NCI-H146 (cell line): ENCODE measurements around the gene MARCHF9.

ENCODE experiments used
- DNase-seq: peaks from one replicate; lab custom pipeline; 2025; lab: John Stamatoyannopoulos, UW

The MARCHF9 gene

DNA sequence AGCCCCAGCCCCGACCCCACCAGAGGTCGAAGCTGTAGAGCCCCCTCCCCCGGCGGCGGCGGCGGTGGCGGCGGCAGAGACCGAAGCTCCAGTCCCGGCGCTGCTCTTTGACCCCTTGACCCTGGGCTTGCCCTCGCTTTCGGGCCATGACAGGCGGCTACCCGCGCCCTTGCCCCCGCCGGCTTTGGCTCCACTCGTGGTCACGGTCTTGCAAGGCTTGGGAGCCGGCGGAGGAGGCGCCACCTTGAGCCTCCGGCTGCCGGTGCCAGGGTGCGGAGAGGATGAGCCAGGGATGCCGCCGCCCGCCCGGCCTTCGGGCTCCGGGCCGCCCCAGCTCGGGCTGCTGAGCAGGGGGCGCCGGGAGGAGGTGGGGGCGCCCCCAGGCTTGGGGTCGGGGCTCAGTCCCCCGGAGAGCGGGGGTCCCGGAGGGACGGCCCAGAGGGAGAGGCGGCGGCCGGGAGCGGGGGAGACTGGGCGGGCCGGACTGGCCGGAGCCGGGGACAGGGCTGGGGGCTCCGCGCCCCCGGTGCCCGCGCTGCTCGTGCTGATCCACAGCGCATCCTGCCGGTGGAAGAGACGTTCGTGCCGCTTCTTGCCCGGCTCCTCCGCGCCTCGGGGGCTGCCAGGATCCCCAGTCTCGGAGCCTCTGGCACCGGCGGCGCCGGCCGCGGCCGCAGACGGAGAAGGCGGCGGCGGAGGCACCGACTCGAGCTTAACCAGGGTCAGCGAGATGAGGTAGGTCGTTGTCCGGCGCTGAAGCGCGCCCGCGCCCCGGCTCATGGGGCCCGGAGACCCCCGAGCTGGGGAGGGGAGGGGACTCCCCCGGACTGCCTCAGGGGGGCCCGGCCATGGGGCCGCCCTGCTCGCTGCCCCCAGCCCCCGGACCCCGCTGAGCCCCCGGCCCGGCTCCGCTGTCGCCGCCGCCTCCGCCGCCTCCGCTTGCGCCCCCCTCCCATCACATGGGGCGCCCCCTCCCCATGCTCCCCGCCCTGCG is 17.1 kb upstream of the MARCHF9 start:
- DNase-seq, result peak; percentile 31

DNA sequence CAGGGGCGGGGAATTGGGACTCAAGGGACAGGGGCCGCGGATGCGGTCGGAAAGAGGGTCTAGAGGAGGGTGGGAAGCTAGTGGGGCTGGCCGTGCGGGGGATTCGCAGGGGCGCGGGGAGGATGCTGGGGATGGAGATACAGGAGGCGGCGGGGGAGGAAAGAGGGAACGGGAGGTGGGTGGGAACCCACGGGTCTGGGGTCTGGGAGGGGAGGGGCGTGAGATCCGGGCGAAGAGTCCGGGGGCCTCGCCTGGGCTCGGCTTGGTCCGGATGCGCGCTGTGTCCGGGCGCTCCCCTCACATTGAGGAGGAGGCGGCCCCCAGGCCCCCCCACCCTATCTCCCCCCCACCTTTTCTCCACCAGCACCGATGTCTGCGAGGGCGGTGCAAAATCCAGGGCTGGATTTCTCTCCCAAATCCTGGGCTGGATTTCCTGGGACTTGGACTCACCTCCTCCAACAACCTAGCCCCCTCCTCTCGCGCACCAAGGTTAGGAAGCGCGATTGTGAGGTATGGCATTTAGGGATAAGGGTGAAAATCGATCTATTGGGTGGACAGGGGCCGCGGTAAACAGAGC is 16.2 kb upstream of the MARCHF9 start, which contains the start of gene AGAP2:
Gene AGAP2 (minus strand): TSS at position 82 of the 577 bp plus-strand sequence. CDS start 496 bp downstream, outside the sequence.
- peak; percentile 52 for DNase-seq

DNA sequence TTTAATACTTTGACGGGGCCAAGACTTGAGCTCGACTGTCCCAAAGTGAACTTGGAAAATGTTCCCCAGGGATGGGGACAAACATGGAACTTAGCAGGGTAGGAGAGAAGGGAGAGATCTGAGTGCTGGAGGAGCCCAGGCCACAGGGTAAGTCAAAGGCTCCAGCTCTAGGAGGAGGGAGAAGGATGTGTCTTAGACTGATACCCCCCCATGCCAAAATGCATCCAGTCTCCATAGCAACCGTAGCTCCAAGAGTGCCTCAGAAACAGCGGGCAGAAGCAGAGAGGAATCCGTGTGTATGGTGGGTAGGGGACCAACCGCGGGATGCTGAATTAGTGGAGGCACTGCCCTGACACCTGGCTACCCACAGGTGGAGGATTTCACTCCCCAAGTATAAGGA is 15.5 kb upstream of the MARCHF9 start:
- no peak for DNase-seq

DNA sequence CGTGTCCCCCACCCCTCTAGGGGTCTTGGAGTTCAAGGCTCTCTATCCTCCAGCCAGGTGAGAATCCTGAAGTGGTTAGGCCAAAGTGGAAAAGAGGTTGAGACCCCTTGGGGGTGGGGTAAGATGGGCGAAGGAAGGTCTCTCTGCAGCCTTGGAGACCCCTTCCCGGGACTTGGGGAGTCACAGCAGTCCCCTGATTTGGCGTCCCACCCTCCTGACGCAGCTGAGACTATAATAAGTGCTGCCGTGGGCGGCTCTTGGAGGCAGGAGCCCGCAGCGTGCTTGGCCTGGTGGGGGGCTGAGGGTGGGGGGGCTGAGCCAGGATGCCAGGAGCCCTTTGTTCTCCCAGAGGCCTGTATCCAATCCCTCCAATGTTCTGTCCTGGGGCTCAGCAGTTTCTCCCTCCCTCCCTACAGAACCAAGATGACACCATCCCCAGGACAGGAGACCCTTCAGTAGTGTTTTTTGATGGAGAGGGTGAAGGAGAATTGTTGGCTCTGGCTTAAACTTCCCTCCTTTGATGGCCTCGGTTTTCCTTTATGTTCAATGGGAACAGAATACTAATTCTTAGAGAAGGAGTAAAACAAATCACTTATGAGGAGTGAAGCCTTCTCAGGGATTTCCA is 14.9 kb upstream of the MARCHF9 start:
- no peak for DNase-seq

DNA sequence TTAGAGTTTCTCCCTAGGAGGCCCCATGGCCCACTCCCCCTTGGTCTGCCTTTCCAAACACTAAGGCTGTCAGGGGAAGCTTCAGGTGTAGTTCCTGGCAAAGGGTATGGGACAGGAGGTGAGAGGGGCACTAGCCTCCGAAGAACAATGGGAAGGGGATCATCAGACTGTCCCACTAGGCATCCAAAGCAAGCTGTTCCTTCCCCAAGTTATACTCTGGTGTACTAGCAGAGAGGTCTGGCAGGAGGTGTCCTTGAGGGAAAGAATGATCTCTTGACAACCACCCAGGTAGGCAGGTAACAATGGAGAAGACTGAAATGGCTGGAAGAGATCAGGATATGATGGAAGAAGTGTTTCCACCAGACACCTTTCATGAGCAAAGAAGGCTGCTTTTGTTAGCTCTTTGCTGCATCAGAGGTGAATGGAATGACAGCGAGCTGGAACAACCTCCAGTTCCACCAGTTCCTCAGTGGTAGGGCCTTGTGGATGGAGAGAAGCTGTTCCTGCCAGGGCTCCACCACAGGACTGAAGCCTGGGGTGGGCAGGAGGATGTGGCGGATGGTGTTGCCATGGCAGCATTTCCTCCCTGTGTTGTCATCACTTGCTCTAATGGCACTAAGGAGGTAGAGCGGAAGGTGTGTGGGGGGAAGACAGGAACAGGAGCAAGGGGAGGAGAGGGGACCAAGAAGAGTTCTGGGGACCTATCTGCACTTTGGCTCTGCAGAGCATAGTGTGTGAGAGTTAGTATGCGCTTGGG is 14.1 kb upstream of the MARCHF9 start:
- peak; percentile 40 for DNase-seq

DNA sequence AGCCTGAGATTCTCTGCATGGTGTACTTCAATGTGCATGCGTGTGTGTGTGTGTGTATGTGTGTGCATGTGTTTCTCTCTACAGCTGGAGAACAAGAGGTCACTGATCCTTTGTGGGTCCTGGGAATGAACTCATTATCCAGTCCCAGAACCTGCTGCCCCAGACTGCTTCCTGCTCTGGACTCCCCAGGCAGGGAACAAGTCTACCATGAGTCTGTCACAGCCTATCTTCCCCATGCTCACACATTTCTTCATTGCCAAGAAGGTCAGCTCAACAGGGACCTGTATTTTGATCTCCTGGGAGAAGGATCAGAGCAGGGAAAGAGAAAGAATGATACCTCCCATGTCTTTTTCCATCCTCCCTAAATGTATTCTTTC is 13.5 kb upstream of the MARCHF9 start:
- DNase-seq, result no peak

DNA sequence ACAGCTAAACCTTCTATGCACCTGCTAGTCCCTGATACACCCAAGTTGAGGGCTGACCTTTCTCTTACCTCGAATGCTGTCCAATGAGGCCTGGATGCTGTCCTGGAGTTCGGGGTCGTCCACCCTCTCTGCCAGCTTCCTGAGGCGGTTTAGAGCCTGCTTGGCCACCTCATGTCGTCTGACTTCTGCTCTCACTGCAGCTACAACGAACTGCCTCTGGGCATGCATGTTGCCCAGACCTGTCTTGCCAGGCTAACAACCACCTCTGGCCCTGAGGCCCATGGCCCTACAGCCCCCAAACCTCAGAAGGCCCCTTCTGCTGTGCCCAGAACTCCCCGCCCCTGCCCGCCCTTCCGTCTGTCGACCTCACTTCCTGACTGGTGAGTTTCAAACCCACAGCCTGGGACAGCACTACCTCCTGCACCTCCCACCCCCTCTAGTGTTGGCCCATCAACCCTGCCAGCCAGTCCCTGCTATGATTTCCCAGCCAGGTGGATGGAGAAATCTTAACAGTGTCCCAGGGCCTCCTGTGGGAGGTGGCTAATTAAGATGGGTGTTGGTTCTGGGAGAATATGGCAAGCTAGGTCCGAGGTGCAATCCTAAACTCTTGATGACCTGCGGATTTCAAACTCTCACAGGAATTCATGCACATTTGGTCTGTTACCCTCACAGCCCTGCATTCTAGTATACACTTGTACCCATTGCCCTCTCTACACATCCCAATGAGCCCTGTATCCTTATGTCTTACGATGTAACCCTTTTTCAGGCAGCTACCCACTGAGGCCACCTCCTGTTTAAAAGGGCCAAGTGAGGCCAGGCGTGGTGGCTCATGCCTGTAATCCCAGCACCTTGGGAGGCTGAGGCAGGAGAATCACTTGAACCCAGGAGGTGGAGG is 12.8 kb upstream of the MARCHF9 start:
- no peak for DNase-seq

DNA sequence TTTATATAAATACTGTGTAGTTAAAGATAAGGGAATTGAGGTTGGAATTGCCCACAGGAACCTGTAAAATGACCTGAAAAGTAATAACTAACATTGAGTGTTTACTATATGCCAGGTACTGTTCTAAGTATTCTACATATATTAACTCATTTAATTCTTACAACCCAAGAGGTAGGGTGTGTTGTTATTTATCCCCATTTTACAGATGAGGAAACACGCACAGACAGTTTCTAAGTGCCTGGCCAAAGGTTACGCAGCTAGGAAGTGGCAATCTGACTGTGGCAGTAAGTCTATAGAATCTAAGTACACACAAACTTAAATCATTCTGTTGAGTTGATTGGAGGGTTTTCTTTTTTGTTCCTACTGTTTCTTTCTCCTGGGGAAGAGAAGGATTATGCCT is 11.1 kb upstream of the MARCHF9 start:
- DNase-seq, result no peak

DNA sequence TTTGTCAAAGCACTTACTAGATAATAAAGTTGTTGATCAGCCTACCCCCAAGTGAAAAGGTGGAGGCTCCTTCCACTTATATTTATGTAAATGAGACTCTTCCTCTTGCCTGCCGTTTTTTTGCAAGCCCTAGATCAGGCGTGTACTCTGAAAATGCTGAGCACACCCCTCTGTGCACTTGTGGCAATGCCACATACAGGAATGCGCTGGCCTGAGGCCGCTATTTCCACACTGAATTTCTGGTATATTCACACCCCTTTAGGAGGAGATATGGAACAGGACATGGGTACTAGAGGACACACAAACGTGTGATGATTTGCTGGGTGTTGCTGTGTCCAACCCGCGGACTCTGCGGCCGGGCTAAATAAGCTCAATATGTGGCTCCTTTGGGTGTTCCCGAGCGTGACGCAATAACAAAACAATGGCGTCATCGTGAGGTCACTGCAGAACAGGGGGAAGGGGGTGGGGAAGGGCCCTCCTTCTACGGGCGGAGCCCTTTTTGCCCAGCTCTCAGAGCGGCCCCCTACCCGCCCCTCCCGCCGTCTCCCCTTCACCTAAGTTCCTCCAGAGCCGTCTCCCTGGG is 10.6 kb upstream of the MARCHF9 start:
- peak; percentile 48 for DNase-seq

DNA sequence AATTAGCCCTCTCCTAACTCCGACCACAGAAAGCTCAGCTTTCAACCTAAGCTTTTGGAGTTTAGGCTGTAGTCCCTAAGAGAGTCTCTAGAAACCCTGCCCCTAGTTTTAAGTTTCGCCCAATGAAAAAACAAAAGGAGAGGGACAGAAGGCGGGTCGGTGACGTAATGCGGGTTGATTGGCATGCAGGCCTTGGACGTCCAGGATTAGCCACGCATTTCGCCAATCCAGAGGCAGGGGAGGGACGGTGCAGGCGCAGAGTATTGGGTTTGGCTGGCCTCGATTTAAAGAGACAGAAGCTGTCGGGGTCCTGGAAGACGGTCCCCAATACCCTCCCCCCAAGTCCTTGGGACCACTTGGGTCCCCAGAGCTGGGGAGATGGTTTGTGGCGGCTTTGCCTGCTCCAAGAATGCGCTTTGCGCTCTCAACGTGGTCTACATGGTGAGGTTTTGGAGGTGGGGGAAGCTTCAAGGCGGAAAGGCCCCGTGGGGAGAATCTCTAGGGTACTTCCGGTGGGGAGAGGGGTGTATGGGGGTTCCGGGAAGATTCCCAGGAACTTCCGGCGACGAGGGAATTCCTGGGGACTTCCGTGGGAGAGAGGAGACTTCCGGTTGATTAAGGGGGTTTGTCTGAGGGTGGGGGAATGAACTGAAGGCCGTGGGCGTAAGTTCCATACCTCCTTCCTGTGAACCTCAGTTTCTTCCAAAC is 10.0 kb upstream of the MARCHF9 start, which contains the start of gene TSPAN31:
Gene TSPAN31 (plus strand): TSS at position 263 of the 708 bp plus-strand sequence. CDS start 116 bp downstream, at position 379.
- DNase-seq, result peak; percentile 97

DNA sequence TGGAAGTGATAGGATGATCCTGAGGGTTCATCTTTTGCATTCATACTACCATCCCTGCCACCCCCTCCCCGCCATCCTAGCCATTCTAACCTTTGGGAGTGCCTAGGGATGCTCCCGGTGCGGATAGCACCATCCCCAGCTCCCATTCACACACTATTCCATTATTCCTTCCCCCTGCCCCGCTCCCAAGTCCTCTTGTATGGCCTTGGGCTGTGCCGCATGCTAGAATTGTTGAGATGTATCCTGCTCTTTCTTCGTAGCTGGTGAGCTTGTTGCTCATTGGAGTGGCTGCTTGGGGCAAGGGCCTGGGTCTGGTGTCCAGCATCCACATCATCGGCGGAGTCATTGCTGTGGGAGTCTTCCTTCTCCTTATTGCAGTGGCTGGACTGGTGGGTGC is 9.4 kb upstream of the MARCHF9 start:
- DNase-seq, result no peak

DNA sequence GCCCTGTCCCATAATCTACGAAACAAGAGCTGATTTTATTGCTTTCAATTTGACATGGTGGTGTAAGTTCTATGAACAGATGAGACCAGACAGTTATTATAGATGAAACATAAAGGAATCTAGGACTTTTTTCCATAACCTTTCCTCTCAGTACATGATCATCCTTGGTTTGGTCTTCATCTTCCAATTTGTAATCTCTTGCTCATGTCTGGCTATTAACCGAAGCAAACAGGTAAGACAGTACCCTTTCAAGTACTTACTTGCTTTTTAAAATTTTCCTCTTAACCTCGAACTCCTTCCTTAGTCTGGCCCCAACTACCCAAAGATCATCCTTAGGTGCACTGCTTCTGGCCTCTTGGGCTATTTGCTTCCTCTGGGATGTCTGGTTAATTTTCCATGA is 8.9 kb upstream of the MARCHF9 start:
- no peak for DNase-seq

DNA sequence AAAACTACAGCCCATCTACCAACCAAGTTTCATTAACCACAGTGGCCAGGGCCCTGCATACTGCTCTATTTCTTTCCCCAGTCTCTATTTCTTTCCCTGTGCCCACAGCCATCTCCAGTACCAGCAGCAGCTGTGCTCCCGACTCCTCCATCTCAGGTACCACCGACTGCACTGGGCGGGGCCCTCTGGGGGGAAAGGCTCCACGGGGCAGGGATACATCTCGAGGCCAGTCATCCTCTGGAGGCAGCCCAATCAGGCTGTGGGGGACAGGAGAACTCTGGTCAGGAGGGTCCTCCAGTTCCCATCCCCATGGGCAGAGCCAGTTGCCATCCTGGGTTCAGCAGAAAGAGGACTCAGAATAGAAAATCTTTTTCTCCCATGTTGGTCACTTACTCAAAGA is 5.8 kb upstream of the MARCHF9 start:
- no peak for DNase-seq

DNA sequence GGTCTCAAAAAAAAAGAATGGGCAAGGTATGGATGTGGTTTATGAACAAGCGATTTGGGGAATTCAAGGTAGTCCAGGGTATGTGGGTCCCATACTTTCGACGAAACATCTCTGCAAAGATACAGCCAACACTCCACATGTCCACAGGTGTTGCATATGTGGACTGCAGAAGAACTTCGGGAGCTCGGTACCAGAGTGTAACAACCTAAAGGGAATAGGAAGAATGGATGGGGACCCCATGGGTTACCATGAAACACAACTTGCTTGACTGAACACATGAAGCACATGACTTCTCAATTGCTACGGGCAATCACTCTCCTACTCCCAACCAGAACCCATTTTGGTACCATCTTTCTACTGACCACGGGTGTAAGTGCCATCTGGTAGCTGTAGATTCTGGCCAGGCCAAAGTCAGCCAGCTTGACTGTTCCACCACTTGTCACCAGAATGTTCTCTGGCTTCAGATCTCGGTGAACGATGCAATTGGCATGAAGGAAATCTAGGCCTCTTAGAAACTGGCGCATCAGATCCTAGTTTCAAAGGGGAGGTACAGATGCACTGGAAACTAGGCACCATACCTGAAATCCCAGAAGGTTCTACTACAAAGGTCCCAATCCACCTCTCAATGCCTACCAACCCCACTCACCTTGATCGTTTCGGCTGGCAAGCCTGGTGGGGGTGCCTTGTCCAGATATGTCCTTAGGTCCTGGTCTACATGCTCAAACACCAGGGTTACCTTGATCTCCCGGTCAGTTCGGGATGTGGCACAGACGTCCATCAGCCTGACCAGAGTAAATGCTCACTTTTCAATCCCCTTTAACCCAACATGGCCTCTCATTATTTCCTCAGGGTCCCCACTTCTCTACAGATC is 4.1 kb upstream of the MARCHF9 start:
- DNase-seq, result no peak

DNA sequence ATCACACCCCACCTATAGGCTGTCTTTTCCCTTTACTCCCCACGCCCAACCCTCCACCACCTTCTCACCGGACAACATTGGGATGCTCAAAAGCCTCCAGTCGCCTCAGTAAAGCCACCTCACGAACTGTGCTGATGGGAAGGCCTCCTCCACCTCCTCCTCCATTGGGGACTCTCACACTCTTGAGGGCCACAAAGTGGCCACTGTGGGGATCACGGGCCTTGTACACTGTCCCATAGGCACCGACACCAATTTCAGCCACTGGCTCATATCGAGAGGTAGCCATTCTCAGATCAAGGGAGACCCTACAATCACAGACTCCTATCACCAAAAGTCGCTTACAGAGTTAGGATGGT is 3.5 kb upstream of the MARCHF9 start:
- no peak for DNase-seq

DNA sequence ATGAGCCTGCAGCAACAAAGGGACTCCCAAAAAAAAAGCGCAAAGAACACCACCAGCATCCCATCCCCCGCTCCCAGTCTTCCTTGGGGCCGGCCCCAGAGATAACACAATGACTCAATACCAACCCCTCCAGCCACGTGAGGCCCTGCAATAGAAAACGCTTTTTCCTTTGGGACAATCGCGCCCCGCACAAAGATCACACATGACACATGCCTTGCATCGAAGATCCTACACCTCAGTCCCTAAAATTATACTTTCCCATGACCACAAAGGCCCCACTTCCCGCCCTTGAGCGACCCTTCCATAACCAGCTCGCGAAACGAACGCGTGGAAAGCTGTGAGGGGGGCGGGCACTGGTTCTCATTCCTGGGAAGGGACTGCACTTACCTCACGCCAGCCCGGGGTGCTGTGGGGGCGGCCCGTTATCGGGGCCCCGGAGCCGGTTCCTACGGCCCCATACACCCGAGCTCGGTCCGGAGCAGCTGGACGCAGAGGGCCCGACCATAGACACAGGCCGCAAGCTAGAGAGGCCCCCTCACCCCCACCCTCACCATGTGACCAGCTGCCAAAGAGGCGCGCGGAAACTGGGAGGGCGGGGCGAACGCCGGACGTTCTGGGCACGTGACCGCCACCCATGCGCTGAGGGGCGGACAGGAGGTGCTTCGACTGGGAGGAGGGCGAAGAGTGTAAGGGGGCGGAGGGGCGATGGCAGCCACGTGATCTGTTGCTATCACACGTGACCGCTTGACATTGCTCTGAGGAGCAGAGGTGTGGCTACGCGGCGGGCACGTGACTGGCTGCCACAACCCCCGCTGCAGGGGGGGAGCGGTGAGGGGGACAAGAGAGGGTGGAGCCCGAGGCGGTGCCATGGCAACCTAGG is 2.9 kb upstream of the MARCHF9 start, which contains the start of gene CDK4:
Gene CDK4 (minus strand): TSS at position 523 of the 880 bp plus-strand sequence. CDS start 593 bp downstream, outside the sequence.
- DNase-seq, result peak; percentile 100

DNA sequence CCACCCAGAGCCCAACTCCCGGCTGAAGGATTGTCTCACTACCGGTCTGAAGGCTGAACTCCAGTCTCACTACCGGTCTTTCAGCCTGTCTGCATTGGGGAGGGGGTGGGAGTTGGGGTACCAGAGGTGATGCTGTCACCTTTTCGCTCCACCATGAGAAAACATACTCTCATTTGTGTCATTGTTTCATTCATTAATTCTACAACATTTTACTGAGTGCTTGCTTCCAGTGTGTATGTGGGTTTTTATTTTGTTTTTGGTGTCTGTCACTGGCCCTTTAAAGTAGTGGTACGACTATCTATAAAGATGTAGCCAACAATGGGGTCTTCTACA is 2.3 kb upstream of the MARCHF9 start:
- no peak for DNase-seq

DNA sequence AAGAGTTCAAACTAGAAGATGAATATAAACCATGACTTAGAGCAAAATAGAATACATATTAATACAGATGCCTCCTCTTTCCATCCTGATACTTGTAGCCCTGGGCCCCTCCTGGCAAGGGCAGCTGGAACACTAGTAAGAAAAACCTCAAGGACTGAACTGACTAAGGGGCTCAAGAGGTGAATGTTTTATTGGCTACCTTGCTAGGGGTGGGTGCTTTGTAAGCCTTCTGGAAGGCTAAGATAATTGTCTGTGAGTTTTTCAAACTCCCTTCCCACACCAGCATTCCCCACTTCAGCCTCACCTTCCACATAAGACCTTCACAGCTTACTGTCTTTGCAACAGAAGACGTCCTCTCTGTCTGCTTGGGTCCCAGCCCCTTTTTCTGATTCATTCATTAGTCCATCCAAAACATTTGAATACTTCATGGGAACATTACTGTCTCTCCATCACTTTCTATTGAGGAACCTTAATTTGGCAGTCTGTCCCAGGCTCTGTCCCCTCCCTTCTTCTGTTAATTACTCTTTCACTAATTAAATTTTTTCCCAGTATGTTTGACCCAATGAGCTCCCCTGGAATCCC is 1.1 kb upstream of the MARCHF9 start:
- DNase-seq, result no peak
